ENCODE measurements around the gene THSD4.

THSD4 gene

GRCh38 chr15:71411538-71412482 lies 296.5 kb downstream of the THSD4 start:
- peak overlapping the region; percentile 37 for H3K9ac ChIP-seq (ENCODE audit: low read length)
- H3K36me3 ChIP-seq (ENCODE audit: control insufficient read depth, insufficient read depth, low read length): no peaks in the 10 kb centered on the region
- H3K27me3 ChIP-seq (ENCODE audit: control insufficient read depth, insufficient read depth, low read length): no peaks in the 10 kb centered on the region
- H3K4me3 ChIP-seq (ENCODE audit: low read length): no peak overlapping the region
- H3K9me3 ChIP-seq (ENCODE audit: control insufficient read depth, low read length): no peaks in the 10 kb centered on the region
- H3K4me1 ChIP-seq (ENCODE audit: control insufficient read depth, insufficient read depth, low read length): peaks cover 26% of the 10 kb centered on the region

GRCh38 chr15:71413419-71413818 lies 298.1 kb downstream of the THSD4 start:
- H3K4me3 ChIP-seq (ENCODE audit: low read length): no peak overlapping the region
- H3K36me3 ChIP-seq (ENCODE audit: control insufficient read depth, insufficient read depth, low read length): no peaks in the 10 kb centered on the region
- peaks cover 26% of the 10 kb centered on the region for H3K4me1 ChIP-seq (ENCODE audit: control insufficient read depth, insufficient read depth, low read length)
- H3K9ac ChIP-seq (ENCODE audit: low read length): no peak overlapping the region
- H3K9me3 ChIP-seq (ENCODE audit: control insufficient read depth, low read length): no peaks in the 10 kb centered on the region
- no peaks in the 10 kb centered on the region for H3K27me3 ChIP-seq (ENCODE audit: control insufficient read depth, insufficient read depth, low read length)

- no peak overlapping the region for H3K4me3 ChIP-seq (ENCODE audit: low read length)
- no peak overlapping the region for H3K9ac ChIP-seq (ENCODE audit: low read length)
- H3K36me3 ChIP-seq (ENCODE audit: control insufficient read depth, insufficient read depth, low read length): no peaks in the 10 kb centered on the region
- peaks cover 26% of the 10 kb centered on the region for H3K4me1 ChIP-seq (ENCODE audit: control insufficient read depth, insufficient read depth, low read length)
- no peaks in the 10 kb centered on the region for H3K9me3 ChIP-seq (ENCODE audit: control insufficient read depth, low read length)
- H3K27me3 ChIP-seq (ENCODE audit: control insufficient read depth, insufficient read depth, low read length): no peaks in the 10 kb centered on the region
These were observed 299.6 kb downstream of the THSD4 start for GRCh38 chr15:71414853-71415252.

- no peaks in the 10 kb centered on the region for H3K9me3 ChIP-seq (ENCODE audit: control insufficient read depth, low read length)
- H3K36me3 ChIP-seq (ENCODE audit: control insufficient read depth, insufficient read depth, low read length): no peaks in the 10 kb centered on the region
- no peak overlapping the region for H3K4me3 ChIP-seq (ENCODE audit: low read length)
- no peak overlapping the region for H3K9ac ChIP-seq (ENCODE audit: low read length)
- no peaks in the 10 kb centered on the region for H3K27me3 ChIP-seq (ENCODE audit: control insufficient read depth, insufficient read depth, low read length)
- H3K4me1 ChIP-seq (ENCODE audit: control insufficient read depth, insufficient read depth, low read length): no peaks in the 10 kb centered on the region
These were observed 307.4 kb downstream of the THSD4 start for GRCh38 chr15:71422530-71423259.

- no peak overlapping the region for H3K4me3 ChIP-seq (ENCODE audit: low read length)
- no peaks in the 10 kb centered on the region for H3K36me3 ChIP-seq (ENCODE audit: control insufficient read depth, insufficient read depth, low read length)
- no peak overlapping the region for H3K9ac ChIP-seq (ENCODE audit: low read length)
These were observed 309.5 kb downstream of the THSD4 start for GRCh38 chr15:71424765-71425164.

GRCh38 chr15:71425388-71425787 lies 310.1 kb downstream of the THSD4 start:
- H3K36me3 ChIP-seq (ENCODE audit: control insufficient read depth, insufficient read depth, low read length): no peaks in the 10 kb centered on the region
- no peaks in the 10 kb centered on the region for H3K4me1 ChIP-seq (ENCODE audit: control insufficient read depth, insufficient read depth, low read length)
- H3K9me3 ChIP-seq (ENCODE audit: control insufficient read depth, low read length): no peaks in the 10 kb centered on the region

More at GRCh38 chr15:71424765-71425164, 309.5 kb downstream of the THSD4 start:
- no peaks in the 10 kb centered on the region for H3K9me3 ChIP-seq (ENCODE audit: control insufficient read depth, low read length)
- H3K4me1 ChIP-seq (ENCODE audit: control insufficient read depth, insufficient read depth, low read length): no peaks in the 10 kb centered on the region
- H3K27me3 ChIP-seq (ENCODE audit: control insufficient read depth, insufficient read depth, low read length): no peaks in the 10 kb centered on the region

GRCh38 chr15:71426792-71427191 lies 311.5 kb downstream of the THSD4 start:
- Histone ChIP-seq H3K9me3 (ENCODE audit: control insufficient read depth, low read length) (no peaks in the 10 kb centered on the region), H3K9ac (ENCODE audit: low read length) (no peak overlapping the region), H3K27me3 (ENCODE audit: control insufficient read depth, insufficient read depth, low read length) (no peaks in the 10 kb centered on the region)

More at GRCh38 chr15:71425388-71425787, 310.1 kb downstream of the THSD4 start:
- Histone ChIP-seq H3K4me3 (ENCODE audit: low read length) (no peak overlapping the region), H3K9ac (ENCODE audit: low read length) (no peak overlapping the region), H3K27me3 (ENCODE audit: control insufficient read depth, insufficient read depth, low read length) (no peaks in the 10 kb centered on the region)

GRCh38 chr15:71430782-71431181 lies 315.5 kb downstream of the THSD4 start:
- Histone ChIP-seq H3K9ac (ENCODE audit: low read length) (no peak overlapping the region), H3K9me3 (ENCODE audit: control insufficient read depth, low read length) (no peaks in the 10 kb centered on the region), H3K27me3 (ENCODE audit: control insufficient read depth, insufficient read depth, low read length) (no peaks in the 10 kb centered on the region), H3K4me1 (ENCODE audit: control insufficient read depth, insufficient read depth, low read length) (no peaks in the 10 kb centered on the region), H3K36me3 (ENCODE audit: control insufficient read depth, insufficient read depth, low read length) (no peaks in the 10 kb centered on the region), H3K4me3 (ENCODE audit: low read length) (no peak overlapping the region)

More at GRCh38 chr15:71426792-71427191, 311.5 kb downstream of the THSD4 start:
- Histone ChIP-seq H3K4me1 (ENCODE audit: control insufficient read depth, insufficient read depth, low read length) (no peaks in the 10 kb centered on the region), H3K36me3 (ENCODE audit: control insufficient read depth, insufficient read depth, low read length) (no peaks in the 10 kb centered on the region), H3K4me3 (ENCODE audit: low read length) (no peak overlapping the region)

GRCh38 chr15:71431343-71432336 lies 316.4 kb downstream of the THSD4 start:
- no peak overlapping the region for H3K9ac ChIP-seq (ENCODE audit: low read length)
- H3K4me1 ChIP-seq (ENCODE audit: control insufficient read depth, insufficient read depth, low read length): no peaks in the 10 kb centered on the region
- no peaks in the 10 kb centered on the region for H3K9me3 ChIP-seq (ENCODE audit: control insufficient read depth, low read length)
- no peaks in the 10 kb centered on the region for H3K36me3 ChIP-seq (ENCODE audit: control insufficient read depth, insufficient read depth, low read length)
- H3K4me3 ChIP-seq (ENCODE audit: low read length): no peak overlapping the region
- no peaks in the 10 kb centered on the region for H3K27me3 ChIP-seq (ENCODE audit: control insufficient read depth, insufficient read depth, low read length)

GRCh38 chr15:71433402-71433801 lies 318.1 kb downstream of the THSD4 start:
- Histone ChIP-seq H3K9me3 (ENCODE audit: control insufficient read depth, low read length) (no peaks in the 10 kb centered on the region), H3K9ac (ENCODE audit: low read length) (no peak overlapping the region), H3K4me3 (ENCODE audit: low read length) (no peak overlapping the region), H3K36me3 (ENCODE audit: control insufficient read depth, insufficient read depth, low read length) (no peaks in the 10 kb centered on the region), H3K27me3 (ENCODE audit: control insufficient read depth, insufficient read depth, low read length) (no peaks in the 10 kb centered on the region), H3K4me1 (ENCODE audit: control insufficient read depth, insufficient read depth, low read length) (no peaks in the 10 kb centered on the region)

- no peak overlapping the region for H3K9ac ChIP-seq (ENCODE audit: low read length)
- H3K36me3 ChIP-seq (ENCODE audit: control insufficient read depth, insufficient read depth, low read length): no peaks in the 10 kb centered on the region
- H3K27me3 ChIP-seq (ENCODE audit: control insufficient read depth, insufficient read depth, low read length): no peaks in the 10 kb centered on the region
- H3K4me1 ChIP-seq (ENCODE audit: control insufficient read depth, insufficient read depth, low read length): no peaks in the 10 kb centered on the region
- H3K4me3 ChIP-seq (ENCODE audit: low read length): no peak overlapping the region
- no peaks in the 10 kb centered on the region for H3K9me3 ChIP-seq (ENCODE audit: control insufficient read depth, low read length)
These were observed 319.5 kb downstream of the THSD4 start for GRCh38 chr15:71434774-71435173.
